G401.6 (cell line): ENCODE data around the gene B3GALT2.
A peak's percentile ranks its signal among the peaks of the same experiment; 100 is the strongest.

Experiments
- FAIRE-seq: peaks from 2 replicates; lab custom pipeline; 2012; peaks lifted over from hg19 to GRCh38; lab: Jason Lieb, UNC

B3GALT2 gene

DNA sequence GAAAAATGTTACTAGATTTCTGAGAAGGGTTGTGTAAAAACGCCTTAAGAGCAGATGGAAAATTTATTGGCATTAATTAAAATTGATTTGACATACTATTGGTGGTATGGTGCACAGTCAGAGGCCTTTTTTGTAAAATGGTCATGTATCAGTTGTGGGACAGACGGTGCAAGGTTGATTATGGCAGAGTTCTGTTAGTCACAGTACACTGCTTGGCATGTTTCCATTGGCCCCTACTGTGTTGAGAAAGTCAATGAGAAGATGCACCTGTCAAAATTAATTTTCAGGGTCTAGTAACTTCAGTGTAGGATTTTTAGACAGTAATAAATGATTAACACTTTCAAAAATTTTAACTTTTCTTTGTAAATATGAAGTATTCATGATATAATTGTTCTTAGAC is 4.4 kb downstream of the B3GALT2 start:
- FAIRE-seq, result peak; percentile 21

DNA sequence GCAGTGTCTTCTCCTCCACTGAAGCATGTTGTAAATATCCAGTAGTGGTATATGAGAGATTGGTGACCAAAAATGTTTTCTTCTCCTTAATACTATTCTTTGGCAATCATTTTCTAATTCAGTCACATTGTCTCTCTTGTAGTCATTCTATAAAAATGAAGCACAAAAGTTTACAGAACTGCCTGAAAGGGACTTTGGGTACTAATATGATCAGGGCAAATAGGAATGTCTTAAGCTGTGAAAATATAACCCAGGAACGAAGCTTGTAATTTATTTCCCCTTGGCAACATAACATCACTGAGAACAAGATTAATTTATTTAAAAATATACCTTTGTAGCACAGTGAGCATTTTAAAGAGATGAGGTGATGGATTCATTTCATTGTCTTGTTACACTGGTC is 4.9 kb downstream of the B3GALT2 start:
- FAIRE-seq, result no peak

DNA sequence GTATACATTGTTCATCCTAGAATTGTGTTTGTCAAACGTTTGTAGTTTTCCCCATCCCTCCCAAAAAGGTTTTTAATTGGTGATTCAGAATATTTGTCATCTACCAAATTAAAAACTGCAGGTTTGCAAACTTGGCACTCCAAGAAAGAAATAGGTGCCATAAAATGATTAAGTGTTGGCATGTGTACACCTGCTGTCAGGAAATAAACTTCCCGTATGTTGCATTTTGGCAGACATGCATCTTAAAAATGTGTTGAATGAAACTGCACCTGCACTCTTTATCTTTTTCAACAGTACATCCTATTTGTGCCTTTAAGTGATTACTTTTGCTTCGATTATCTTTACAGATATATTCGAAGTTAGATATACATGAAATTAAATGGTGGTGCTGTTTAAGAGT is 7.3 kb downstream of the B3GALT2 start:
- FAIRE-seq, result no peak

DNA sequence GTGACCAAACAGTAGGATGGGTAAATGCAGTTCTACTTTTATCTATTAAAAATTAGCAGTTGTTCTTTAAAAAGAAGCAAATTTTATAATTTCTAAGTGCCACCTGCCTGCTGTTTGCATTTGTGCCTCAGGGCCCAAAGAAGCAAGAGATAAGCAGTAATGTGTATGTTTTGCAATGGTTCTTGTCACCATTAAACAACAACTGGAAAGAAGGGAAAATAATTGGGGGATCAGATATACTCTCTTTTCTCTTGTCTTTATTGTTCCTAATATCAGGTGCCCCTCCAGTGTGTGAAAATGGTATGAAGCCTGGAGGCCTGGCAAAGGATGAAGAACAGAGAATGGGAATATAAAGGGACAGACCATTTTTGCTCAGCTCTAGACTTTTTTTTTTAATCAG is 9.6 kb downstream of the B3GALT2 start:
- no peak for FAIRE-seq

DNA sequence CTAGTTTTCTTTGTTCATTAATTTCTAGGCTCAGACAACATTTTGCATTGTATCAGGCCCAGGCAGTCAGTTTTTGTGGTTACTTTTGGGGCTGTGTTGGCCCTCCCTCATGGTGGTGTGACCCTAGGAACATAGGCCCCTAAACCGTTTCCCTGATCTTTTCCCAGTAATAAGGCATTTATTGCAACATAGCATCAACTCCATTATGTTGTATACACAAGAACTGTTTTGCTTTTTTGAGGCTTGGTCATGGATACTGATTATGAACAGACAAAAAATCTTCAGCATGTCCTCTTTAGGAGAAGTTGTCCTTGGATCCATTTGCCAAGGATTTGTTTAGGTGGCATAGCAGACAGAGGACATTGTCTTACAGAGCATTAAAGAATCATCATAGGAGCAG is 10.3 kb downstream of the B3GALT2 start:
- FAIRE-seq, result no peak

DNA sequence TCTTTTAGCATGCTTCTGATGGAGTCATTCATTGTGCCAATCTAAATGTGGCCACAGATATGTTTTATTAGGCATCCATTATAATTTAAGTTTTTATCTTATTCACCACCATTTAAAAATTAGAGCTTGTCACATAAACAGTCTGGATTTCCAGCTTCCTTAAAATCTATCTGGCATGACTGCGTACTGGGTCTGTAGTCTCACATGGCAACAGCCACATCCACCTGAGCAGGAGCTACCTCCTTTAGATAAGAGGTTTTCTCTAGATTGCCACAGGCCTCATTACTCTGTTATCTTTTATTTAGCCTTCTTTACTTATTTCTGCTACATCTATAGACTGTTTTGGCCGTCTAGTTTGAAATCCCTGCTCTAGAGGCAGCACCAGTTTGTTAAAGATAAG is 29.1 kb downstream of the B3GALT2 start:
- FAIRE-seq, result no peak

DNA sequence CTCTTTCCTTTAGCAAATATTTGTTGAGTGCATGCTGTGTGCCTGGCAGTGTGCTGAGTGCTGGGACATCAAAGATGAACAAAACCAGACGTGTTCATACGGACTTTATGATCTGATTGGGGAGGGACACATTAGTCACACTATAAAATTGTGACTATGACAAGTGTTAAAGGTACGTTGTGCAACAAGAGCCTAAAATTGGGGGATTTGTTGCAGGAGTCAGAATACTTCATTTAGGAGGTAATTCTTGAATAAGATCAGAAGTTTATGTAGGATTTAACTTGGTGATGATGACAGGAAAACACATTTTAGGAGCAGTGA is 29.6 kb downstream of the B3GALT2 start:
- FAIRE-seq, result no peak

DNA sequence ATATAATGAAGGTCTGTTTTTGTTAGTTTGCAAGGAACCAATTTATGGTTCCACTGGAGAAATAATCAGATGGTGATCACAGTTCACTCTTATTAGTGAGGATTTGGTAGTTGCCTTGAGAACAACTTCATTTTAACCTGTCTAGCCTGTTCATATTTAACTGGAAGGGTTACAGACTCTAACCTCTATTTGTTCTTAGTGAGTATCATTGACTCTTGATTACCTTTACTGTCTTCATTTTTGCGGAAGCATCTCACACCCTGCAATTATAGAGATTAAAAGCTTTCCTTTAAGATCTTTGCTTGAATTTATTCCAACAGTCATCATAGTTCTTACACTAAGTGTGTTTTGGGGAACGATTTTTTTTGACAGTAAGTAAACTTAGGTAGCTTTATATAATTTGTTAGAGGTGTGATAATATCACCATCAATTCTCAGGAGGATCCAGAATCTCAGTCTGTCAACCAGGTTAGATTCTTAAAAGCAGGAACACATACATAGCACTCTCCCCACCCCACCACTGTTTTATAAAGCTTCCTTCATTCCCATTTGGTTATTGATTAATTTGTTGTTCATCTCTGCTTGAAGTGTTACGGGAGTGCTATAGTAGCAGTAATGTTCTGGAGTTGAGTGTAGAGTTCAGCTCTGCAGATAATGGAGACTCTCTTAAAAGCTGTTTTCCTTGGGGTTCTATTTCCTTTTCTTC is 30.1 kb downstream of the B3GALT2 start:
- FAIRE-seq, result no peak

DNA sequence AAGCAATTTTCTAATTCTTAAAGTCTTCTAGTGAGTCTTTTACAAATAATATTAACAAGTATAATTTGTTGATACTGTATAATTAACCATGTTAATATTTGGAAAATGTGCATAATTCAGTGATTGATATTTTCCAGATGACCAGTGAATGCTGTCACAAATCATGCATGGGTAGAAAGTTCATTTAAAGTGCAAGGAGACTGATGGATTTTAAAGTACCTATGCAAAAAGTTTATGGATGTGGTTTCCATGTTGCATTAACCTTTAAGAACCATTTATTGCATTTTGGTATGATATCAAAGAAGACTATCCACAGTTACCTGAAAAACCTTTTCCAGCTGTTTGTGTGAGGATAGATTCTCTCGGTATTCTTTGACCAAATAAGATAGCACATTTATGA is 41.4 kb downstream of the B3GALT2 start:
- no peak for FAIRE-seq

DNA sequence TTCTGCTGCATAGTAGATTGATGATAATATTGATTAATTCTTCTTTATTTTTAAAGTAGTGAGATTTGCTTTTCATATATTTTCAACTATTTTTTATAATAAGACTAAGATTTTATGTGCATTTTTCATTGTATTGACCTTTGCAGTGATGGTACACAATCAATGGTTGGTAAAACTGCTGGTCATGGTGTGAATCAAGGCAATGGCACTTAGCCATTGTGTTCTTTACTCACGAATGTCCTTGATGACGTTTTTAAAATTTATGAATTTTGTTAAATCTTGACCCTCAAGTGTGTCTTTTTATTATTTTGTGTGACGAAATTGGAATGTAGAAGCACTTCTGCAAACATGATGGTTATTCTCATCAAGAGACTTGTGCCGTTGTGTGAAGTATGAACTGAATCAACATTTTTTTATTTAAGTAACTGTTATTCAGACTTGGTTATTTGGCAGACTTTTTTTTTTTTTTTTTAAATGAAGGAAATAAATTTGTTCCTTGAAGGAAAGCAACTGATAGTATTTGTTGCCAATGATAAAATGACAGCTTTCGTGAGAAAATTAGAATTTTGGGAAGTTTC is 42.0 kb downstream of the B3GALT2 start:
- no peak for FAIRE-seq

DNA sequence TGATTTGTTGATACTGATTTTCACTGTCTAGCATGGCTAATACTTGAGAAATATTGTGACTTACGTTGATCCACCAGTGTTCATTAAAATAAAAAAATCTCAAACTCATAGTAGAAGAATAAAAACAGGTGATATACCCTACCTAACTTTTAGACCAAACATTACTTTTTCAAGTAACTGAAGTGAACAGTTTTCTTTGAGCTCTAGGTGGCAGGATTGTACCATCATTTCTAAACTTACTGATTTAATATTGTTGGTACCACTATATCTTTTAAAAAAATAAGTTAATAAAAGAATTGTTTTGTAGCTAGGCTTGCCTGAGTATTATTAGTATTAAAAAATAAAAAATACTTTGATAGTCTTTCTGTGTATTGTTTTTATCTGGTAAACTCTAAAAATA is 43.1 kb downstream of the B3GALT2 start:
- peak; percentile 98 for FAIRE-seq

DNA sequence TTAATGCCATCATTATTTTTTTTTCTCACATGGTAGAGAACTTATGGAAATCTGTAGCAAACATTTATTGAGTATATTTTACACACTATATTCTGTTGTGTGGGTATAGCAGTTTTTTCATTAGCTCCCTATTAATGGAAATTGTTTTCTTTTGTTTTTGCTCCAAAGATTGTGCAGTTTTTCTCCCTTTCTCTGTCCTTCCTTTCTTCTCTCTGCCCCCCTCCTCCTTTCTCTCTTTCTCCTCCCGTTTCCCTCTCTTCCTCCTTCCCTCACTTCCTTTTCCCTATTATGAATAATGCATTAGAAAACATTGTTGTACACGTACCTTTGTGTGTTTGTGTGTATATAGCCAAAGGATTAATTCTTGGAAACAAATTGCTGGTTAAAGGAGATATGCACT is 44.0 kb downstream of the B3GALT2 start:
- no peak for FAIRE-seq

DNA sequence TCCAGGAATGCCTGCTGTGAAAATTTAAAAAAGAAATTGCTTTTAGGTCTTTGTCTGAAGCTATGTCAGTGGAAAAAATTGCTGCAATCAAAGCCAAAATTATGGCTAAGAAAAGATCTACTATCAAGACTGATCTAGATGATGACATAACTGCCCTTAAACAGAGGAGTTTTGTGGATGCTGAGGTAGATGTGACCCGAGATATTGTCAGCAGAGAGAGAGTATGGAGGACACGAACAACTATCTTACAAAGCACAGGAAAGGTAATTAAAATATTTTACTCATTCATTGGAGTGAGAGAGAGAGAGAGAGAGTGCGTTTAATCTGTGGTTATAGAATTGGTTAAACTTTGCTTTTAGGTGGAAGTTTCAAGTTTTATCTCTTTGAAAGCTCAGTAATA is 44.6 kb downstream of the B3GALT2 start:
- FAIRE-seq, result no peak

DNA sequence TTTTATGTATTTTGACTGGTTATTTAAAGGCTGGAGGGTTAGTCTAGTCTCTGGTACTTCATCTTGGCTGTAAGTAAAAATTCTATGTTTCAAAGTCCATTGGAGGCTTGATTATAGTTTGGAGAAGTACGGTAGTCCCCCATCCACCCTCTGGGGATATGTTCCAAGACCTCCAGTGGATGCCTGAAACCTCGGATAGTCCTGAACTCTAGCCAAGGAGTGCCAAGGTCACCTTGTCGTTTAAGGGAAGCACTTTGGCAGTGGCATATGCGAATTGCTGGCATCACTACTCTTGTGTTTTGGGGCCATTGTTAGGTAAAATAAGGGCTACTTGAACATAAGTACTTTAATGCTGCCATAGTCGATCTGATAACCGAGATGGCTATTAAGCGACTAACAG is 46.2 kb downstream of the B3GALT2 start:
- no peak for FAIRE-seq

DNA sequence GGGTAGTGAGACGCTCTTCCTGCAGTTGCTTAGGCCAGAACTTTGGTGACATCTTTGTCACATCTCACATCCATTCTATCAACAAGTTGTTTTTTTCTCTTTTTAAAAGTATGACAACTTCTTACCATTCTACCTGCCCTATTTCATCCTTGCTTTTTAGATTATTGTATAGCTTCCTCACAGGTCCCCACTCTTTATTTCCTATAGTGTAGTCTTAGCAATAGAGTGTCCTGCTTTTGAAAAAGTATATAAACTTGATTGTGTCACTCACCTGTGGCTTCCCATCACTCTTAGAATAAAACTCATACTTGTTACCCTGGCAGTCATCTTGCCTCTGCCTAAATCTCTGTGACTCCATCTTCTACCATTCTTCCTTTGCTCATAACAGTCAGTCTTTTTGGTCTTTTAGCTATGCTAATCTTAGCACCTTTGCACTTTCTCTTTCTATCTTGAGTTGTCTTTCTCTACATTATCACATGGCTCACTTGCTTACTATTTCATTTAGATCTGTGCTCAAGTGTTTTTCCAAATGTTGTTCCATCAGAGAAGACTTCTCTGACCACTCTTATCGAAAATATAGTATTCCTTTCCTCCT is 55.0 kb downstream of the B3GALT2 start:
- no peak for FAIRE-seq
